IgD-negative memory B cell (primary cell): ENCODE data around the gene LAMA4. TPM values are rescaled to one million over a fixed set of nuclear protein-coding genes. Genes with fewer than 3 reads are reported as not detected.
A peak's percentile ranks its signal among the peaks of the same experiment; 100 is the strongest.

Experiments used
- H3K27ac Mint-ChIP-seq, 3 donors: one replicate each; pipeline ENCODE4 v1.8.0; 2020 to 2022; ENCODE audit warnings: mild to moderate bottlenecking in 3 of 3, mixed read lengths in 3 of 3, moderate library complexity in 1 of 3
- H3K27me3 Mint-ChIP-seq: one replicate; pipeline ENCODE4 v1.8.0; 2021; ENCODE audit warnings: mixed read lengths
- H3K36me3 Mint-ChIP-seq: one replicate; pipeline ENCODE4 v1.8.0; 2020; ENCODE audit warnings: mild to moderate bottlenecking, mixed read lengths
- H3K4me1 Mint-ChIP-seq, 3 donors: one replicate each; pipeline ENCODE4 v1.8.0; 2020 to 2022; ENCODE audit warnings: mixed read lengths in 3 of 3, mild to moderate bottlenecking in 1 of 3
- H3K4me3 Mint-ChIP-seq, 4 donors: one replicate each; pipeline ENCODE4 v1.8.0; 2020 to 2022; ENCODE audit warnings: mild to moderate bottlenecking in 4 of 4, mixed read lengths in 4 of 4, moderate library complexity in 3 of 4
- H3K9me3 Mint-ChIP-seq, 3 donors: one replicate each; pipeline ENCODE4 v1.8.0; 2020 to 2021; ENCODE audit warnings: mixed read lengths in 3 of 3, mild to moderate bottlenecking in 1 of 3
- polyA plus RNA-seq: library from polyadenylated mRNA; unstranded; fragments of 300-500 nt; fragmentation: Illumina TruSeq; gene quantifications from one replicate; pipeline ENCODE4 v1.2.3, GENCODE V29; 2021

Gene LAMA4
- not detected for polyA plus RNA-seq

- Mint-ChIP-seq H3K9me3 (no peaks in the 10 kb centered on the region), H3K27ac (no peak within 1 kb of the TSS), H3K36me3 (no peaks in the 10 kb centered on the region), H3K4me1 (peaks cover 2 to 7% (median 5%) of the 10 kb centered on the region in 3 donors), H3K4me3 (peak within 1 kb of the TSS in 3 of 4 donors; percentile 63 to 84 (median 71)), H3K27me3 (peaks cover 24% of the 10 kb centered on the region)
These were observed at the start of gene LAMA4 for GRCh38 chr6:112253841-112254816. TSS of gene LAMA4 (minus strand) at chr6:112254567. CDS start at chr6:112254150, 417 bp downstream.

- no peaks in the 10 kb centered on the region for H3K4me1 Mint-ChIP-seq
- H3K27me3 Mint-ChIP-seq, result peaks cover 7% of the 10 kb centered on the region
- H3K4me3 Mint-ChIP-seq, result no peak overlapping the region
- H3K27ac Mint-ChIP-seq, result no peak overlapping the region
- H3K36me3 Mint-ChIP-seq, result no peaks in the 10 kb centered on the region
- no peaks in the 10 kb centered on the region for H3K9me3 Mint-ChIP-seq
These were observed 47.9 kb upstream of the LAMA4 start for GRCh38 chr6:112302142-112302705.

GRCh38 chr6:112300896-112301295 lies 46.5 kb upstream of the LAMA4 start:
- Mint-ChIP-seq H3K4me3 (no peak overlapping the region), H3K4me1 (no peaks in the 10 kb centered on the region), H3K36me3 (no peaks in the 10 kb centered on the region), H3K9me3 (no peaks in the 10 kb centered on the region), H3K27ac (no peak overlapping the region), H3K27me3 (peaks cover 7% of the 10 kb centered on the region)

- H3K4me1 Mint-ChIP-seq, result no peaks in the 10 kb centered on the region
- peaks cover 0 to 1% (median 0%) of the 10 kb centered on the region in 3 donors for H3K9me3 Mint-ChIP-seq
- no peaks in the 10 kb centered on the region for H3K36me3 Mint-ChIP-seq
- no peak overlapping the region for H3K4me3 Mint-ChIP-seq
- H3K27me3 Mint-ChIP-seq, result peaks cover 3% of the 10 kb centered on the region
- no peak overlapping the region for H3K27ac Mint-ChIP-seq
These were observed 44.5 kb upstream of the LAMA4 start for GRCh38 chr6:112298816-112299281.

- Mint-ChIP-seq H3K27me3 (peaks cover 3% of the 10 kb centered on the region), H3K36me3 (no peaks in the 10 kb centered on the region), H3K4me3 (no peak overlapping the region)
These were observed 43.8 kb upstream of the LAMA4 start for GRCh38 chr6:112298021-112298745.

GRCh38 chr6:112296694-112297093 lies 42.3 kb upstream of the LAMA4 start:
- Mint-ChIP-seq H3K9me3 (peaks cover 0 to 1% (median 0%) of the 10 kb centered on the region in 3 donors), H3K36me3 (no peaks in the 10 kb centered on the region), H3K27ac (no peak overlapping the region), H3K4me1 (no peaks in the 10 kb centered on the region), H3K27me3 (peaks cover 10% of the 10 kb centered on the region), H3K4me3 (no peak overlapping the region)

More at GRCh38 chr6:112298021-112298745, 43.8 kb upstream of the LAMA4 start:
- Mint-ChIP-seq H3K27ac (no peak overlapping the region), H3K9me3 (peaks cover 0 to 1% (median 0%) of the 10 kb centered on the region in 3 donors), H3K4me1 (no peaks in the 10 kb centered on the region)

- H3K4me1 Mint-ChIP-seq, result no peaks in the 10 kb centered on the region
These were observed 41.8 kb upstream of the LAMA4 start for GRCh38 chr6:112296122-112296521.

GRCh38 chr6:112291161-112291762 lies 36.9 kb upstream of the LAMA4 start:
- H3K27me3 Mint-ChIP-seq, result peaks cover 12% of the 10 kb centered on the region
- H3K4me1 Mint-ChIP-seq, result no peaks in the 10 kb centered on the region

More at GRCh38 chr6:112296122-112296521, 41.8 kb upstream of the LAMA4 start:
- no peaks in the 10 kb centered on the region for H3K36me3 Mint-ChIP-seq
- H3K27me3 Mint-ChIP-seq, result peaks cover 12% of the 10 kb centered on the region
- H3K27ac Mint-ChIP-seq, result no peak overlapping the region
- no peak overlapping the region for H3K4me3 Mint-ChIP-seq
- H3K9me3 Mint-ChIP-seq, result peaks cover 0 to 1% (median 0%) of the 10 kb centered on the region in 3 donors

GRCh38 chr6:112289038-112289566 lies 34.7 kb upstream of the LAMA4 start:
- Mint-ChIP-seq H3K27me3 (peaks cover 11% of the 10 kb centered on the region), H3K4me3 (no peak overlapping the region), H3K27ac (no peak overlapping the region), H3K9me3 (peaks cover 0 to 1% (median 0%) of the 10 kb centered on the region in 3 donors), H3K4me1 (peaks cover 0 to 1% (median 0%) of the 10 kb centered on the region in 3 donors), H3K36me3 (no peaks in the 10 kb centered on the region)

More at GRCh38 chr6:112291161-112291762, 36.9 kb upstream of the LAMA4 start:
- Mint-ChIP-seq H3K36me3 (no peaks in the 10 kb centered on the region), H3K9me3 (peaks cover 0 to 1% (median 0%) of the 10 kb centered on the region in 3 donors), H3K27ac (no peak overlapping the region), H3K4me3 (no peak overlapping the region)

GRCh38 chr6:112288475-112288874 lies 34.1 kb upstream of the LAMA4 start:
- peaks cover 0 to 1% (median 0%) of the 10 kb centered on the region in 3 donors for H3K9me3 Mint-ChIP-seq
- no peak overlapping the region for H3K27ac Mint-ChIP-seq
- peaks cover 0 to 1% (median 0%) of the 10 kb centered on the region in 3 donors for H3K4me1 Mint-ChIP-seq
- peaks cover 13% of the 10 kb centered on the region for H3K27me3 Mint-ChIP-seq
- no peak overlapping the region for H3K4me3 Mint-ChIP-seq
- no peaks in the 10 kb centered on the region for H3K36me3 Mint-ChIP-seq

- Mint-ChIP-seq H3K4me1 (peaks cover 0 to 1% (median 0%) of the 10 kb centered on the region in 3 donors), H3K27me3 (peaks cover 15% of the 10 kb centered on the region), H3K9me3 (peaks cover 0 to 1% (median 0%) of the 10 kb centered on the region in 3 donors), H3K4me3 (no peak overlapping the region), H3K36me3 (no peaks in the 10 kb centered on the region), H3K27ac (no peak overlapping the region)
These were observed 33.3 kb upstream of the LAMA4 start for GRCh38 chr6:112287577-112288225.

GRCh38 chr6:112286500-112287144 lies 32.3 kb upstream of the LAMA4 start:
- H3K9me3 Mint-ChIP-seq, result peaks cover 0 to 1% (median 0%) of the 10 kb centered on the region in 3 donors
- peaks cover 7% of the 10 kb centered on the region for H3K27me3 Mint-ChIP-seq
- no peak overlapping the region for H3K4me3 Mint-ChIP-seq
- H3K27ac Mint-ChIP-seq, result no peak overlapping the region
- H3K36me3 Mint-ChIP-seq, result no peaks in the 10 kb centered on the region
- H3K4me1 Mint-ChIP-seq, result peaks cover 0 to 1% (median 0%) of the 10 kb centered on the region in 3 donors

GRCh38 chr6:112286010-112286409 lies 31.6 kb upstream of the LAMA4 start:
- H3K27ac Mint-ChIP-seq, result no peak overlapping the region
- no peak overlapping the region for H3K4me3 Mint-ChIP-seq
- peaks cover 8% of the 10 kb centered on the region for H3K27me3 Mint-ChIP-seq

More at GRCh38 chr6:112286010-112286409, 31.6 kb upstream of the LAMA4 start:
- H3K4me1 Mint-ChIP-seq, result peaks cover 0 to 1% (median 0%) of the 10 kb centered on the region in 3 donors
- H3K9me3 Mint-ChIP-seq, result peaks cover 0 to 1% (median 0%) of the 10 kb centered on the region in 3 donors
- H3K36me3 Mint-ChIP-seq, result no peaks in the 10 kb centered on the region
